HTR-8/SVneo (cell line): ENCODE results near the gene BCL6.

ENCODE experiments used
- DNase-seq: peaks from one replicate; pipeline ENCODE4 v3.0.0; 2011; ENCODE audit warnings: low spot score, mixed read lengths; ENCODE audit not compliant: insufficient read length
- FAIRE-seq: peaks from 2 replicates; lab custom pipeline; 2011; peaks lifted over from hg19 to GRCh38; lab: Jason Lieb, UNC

BCL6 gene

DNA sequence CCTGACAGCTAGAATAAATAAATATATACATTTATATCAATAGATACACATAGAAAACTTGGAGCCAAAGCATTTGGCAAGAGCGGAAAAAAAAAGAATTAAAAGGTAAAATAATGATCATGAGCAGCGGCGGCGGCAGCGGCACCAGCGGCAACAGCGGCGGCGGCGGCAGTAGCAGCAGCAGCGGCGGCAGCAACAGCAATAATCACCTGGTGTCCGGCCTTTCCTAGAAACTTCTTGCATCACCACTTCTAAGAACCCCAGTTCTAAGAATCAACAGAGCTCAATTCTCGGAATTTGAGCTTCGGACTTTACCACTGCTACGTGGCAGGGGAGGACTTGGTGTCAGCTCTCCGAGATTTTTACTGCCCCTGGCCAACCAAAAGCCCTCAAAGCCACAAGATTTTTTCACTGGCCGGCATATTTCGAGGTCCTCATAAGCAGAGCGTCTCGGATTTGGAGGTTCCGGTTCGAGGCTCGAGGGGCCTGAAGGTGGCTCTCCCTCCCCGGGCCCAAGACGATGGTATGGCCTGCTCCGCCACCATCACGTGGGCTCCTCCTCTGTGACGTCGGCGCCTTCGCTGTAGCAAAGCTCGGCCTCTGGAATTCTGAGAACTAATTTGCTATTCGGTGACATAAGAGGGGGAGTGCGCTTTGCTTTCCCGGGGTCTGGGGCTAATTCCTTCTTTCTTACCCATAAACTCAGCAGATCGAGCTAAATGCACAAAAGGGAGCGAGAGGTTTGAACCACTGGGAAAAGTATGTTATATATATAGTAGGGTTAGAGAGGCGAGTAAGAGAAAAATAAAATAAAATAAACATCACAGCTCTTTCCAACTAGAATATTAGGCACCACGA is at the start of gene BCL6:
TSS of gene BCL6 (minus strand) at position 268 of the 858 bp plus-strand sequence. CDS start 11,775 bp downstream, outside the sequence.
- no peak for FAIRE-seq
- peak; percentile 89 for DNase-seq

DNA sequence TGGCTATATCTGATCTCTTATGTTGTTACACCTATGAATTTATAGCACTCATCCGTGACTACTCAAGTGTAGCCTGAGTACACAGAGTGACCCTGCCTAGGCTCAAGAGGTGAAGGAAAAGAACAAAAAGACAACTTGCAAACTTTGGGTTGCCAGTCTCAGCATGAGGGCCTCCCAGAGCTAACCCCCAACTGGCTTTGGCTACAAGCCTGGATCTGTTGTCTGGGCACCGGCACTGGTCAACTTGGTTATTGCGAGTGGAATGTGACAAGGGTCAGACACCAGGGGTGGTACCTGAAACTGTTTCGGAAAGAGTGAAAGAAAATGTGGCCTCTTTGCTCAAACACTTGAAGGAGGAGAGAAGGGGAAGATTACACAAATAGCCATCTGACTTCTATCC is 49.5 kb upstream of the BCL6 start:
- DNase-seq (no peak), FAIRE-seq (no peak)

DNA sequence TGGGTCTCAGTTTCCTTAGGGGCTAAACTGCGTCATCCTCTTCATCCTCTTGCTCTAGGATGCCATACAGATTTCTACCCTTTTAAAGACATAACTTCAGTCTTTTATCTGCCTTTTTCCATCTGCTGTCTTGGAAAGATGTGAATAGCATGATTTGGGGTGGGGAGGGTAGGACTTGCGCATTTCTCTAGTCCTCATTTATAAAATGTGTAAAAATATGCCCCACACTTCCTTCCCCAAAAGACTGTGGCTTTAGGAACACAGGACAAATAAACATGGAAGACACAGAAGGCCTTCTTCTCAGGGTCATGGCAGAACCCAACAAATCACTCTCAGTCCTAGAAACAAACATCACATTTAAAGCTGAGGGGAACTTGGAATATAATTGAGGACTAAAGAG is 48.4 kb upstream of the BCL6 start:
- no peak for DNase-seq
- no peak for FAIRE-seq

GRCh38 chr3:187792521-187792920 is 47.3 kb upstream of the BCL6 start:
- FAIRE-seq, result no peak
- DNase-seq, result no peak

DNA sequence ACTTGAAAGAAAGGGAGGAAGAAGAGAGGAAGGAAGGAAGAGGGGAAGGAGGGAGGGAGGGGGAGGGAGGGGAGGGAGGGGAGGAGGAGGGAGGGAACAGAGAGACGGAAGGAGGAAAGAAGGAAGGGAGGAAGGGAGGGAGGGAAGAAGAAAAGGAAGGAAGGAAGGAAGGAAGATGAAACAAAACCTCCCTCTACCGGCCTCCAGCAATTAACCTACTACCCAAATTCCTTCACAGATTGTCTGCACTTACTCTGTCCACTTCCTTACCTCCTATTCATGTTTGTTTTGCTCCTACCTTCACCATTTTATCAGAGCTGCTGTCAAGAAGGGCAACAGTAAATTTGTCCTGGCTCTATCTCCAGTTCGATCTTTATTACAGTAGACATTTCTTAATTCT is 44.6 kb upstream of the BCL6 start:
- no peak for FAIRE-seq
- no peak for DNase-seq

DNA sequence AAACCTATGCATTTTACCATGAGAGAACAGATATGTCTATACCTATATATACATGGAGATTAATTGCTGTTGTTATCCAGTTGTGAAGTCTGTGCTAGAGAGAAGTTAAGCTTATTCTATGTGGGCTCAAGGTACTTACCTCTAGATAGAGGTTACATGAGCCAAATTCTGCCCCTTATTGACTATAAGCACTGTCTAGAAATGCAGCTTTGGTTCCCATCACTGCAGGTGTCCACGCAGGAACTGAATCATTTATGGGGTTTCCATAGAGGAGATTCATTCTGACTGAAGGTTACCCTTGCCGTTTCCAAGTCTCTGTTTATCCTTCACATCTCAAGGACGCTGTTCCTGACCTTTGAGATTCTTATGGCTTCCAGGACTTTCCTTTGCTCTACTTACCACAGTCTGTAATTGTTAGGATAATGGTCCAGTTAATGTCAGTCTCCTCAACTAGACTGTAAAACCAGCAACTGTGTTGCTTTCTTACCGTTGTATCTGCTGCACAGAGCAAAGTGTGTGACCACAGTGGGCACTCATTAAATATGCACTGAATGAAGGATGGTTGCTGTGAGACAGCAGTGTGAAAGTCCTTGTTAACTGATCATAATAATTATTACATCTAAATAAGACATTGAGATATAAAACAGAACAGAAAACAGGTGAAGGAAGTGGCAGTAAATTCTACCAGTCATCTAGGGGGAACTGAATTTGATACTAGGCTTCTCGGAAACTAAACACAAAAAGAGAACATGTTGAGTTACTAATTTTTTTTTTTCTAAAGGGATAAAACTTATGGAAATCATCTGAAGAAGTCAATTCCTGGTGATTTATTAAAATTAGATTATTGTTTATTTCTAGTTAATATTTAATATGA is 44.0 kb upstream of the BCL6 start:
- no peak for FAIRE-seq
- DNase-seq, result no peak

DNA sequence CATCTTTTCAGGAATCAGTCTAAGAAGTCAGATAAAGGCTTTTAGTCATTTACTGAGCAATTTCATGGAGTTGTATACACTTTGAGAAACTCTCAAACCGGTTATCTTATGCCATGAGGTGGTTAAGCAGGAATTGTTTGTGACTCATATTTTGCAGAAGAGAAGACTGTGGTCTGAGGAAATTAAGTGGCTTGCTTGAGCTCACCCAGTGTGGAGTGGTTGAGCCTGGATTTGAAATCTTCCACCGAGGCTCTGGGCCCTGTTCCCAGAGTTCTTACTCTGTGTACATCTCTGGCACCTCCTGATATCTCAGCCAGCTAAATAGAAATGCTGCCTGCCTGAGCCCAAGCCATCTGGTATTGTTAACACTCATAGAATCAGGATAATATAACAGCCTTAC is 37.8 kb upstream of the BCL6 start:
- DNase-seq, result peak; percentile 23
- FAIRE-seq, result no peak

- DNase-seq (no peak), FAIRE-seq (no peak)
Observed at GRCh38 chr3:187782006-187782405, 36.7 kb upstream of the BCL6 start.

GRCh38 chr3:187781001-187781400 is 35.7 kb upstream of the BCL6 start:
- no peak for DNase-seq
- no peak for FAIRE-seq

DNA sequence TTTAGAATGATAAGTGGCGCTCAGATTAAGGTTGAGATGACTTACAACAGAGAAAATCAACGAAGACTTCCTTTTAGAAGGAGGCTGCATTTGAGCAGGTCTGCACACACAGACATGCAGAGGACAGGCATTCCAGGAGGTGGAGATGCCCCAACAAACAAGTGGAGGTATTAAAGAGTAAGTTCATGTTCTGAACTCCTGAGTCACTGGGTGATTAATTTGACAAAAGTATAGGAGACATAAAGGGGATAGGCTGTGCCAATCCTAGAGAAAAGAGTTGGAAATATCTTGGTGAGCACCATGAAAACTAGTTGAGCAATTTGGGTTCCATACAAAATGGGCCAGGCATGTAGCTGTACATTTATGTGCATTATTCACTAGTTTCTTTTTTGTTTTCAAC is 33.5 kb upstream of the BCL6 start:
- no peak for DNase-seq
- FAIRE-seq, result no peak

DNA sequence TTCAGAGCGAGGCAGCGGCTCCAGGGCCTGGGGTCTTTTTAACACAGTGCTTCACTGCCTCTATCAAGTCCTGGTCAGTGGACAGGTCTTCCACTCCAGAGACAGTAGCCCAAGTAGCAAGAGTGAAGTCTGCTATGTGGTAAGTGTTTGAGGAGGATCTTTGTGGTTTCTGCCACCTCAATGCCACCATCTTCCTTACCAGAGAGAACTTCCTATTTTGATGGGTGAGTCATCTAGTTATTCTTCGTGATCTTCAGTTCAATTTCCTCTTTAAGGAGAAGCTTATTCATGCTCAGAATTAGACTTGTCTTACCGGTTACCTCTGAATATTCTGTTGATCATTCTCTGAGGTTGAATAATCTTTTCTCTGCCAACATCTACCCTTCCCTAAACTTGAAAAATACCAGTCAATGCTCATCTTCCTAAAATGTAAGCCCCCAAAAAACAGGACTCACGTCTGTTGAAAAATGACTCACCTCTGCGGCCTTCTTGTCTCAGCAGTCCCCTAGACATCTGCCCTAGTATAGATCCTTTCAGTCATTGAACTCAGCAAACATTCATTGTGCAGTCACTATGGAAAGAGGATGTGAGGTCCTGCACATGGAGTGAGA is 32.2 kb upstream of the BCL6 start:
- FAIRE-seq (no peak), DNase-seq (no peak)

DNA sequence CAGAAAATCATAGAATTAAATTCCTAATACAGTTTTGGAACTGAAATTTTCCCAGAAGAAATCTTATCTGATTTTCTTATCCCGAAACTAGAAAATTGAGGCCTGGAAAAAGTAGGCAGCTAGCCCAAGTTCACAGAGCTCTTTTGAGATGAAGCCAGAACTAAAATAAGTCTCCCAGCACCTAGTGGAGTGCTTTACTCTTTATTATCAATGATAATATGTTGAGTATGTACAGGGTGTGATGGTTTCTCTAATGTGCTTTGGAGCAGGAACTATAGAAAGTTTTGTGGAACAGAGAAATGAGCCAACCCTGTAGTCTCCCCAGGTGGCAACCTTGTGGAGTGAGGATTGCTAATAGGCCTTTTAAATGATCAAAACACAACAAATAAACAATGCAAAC is 30.3 kb upstream of the BCL6 start:
- FAIRE-seq, result no peak

DNA sequence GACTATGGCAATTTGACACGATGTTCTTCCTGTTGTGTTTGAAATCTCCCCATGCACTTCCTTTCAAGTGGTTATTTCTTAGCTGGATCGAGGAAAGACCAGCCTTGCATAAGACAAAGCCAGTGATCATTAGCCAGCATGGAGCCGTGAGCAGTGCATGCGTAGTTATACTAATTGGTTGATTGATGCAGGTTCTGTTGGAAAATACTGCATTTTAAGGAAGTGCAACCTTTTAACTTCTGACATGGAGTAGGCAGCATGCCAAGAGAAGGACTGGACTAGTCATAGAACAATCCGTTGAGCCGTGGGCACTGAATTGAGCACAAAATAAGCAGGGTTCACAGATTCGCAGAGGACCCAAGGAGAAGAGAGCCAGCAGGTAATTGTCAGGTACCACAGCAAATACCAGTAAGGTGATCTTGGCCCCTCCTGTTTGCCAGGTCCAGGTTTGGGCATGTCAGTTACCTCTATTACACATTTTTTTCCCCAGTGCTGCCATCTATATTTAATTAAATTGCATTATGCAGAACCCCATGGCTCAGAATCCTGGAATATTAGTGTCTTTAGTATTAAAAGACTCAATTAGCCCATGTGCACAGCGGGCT is 29.0 kb upstream of the BCL6 start:
- DNase-seq, result no peak
- no peak for FAIRE-seq

More for the DNA sequence above, 30.3 kb upstream of the BCL6 start:
- no peak for DNase-seq

GRCh38 chr3:187773233-187774184 is 28.2 kb upstream of the BCL6 start:
- FAIRE-seq (no peak), DNase-seq (no peak)

DNA sequence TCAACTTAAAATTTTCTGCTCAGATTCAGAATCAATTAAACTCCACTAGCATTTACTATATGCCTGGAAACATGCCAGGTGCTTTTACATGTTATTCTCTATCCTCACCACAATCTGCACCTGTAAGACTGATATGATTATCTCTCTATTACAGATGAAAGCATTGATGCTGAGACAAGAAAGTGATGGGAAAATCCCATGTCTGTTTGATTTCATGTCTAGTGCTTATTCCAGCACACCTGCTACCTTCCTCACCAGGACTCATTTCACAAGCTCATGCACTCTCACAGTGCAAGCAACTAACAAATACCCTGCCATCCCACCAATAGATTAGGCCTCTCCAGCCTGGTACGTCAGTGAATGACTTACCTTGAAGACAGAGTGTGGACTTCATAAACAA is 25.0 kb upstream of the BCL6 start:
- FAIRE-seq (no peak), DNase-seq (no peak)

- FAIRE-seq, result no peak
- no peak for DNase-seq
Observed at GRCh38 chr3:187769771-187770170, 24.5 kb upstream of the BCL6 start.

- DNase-seq, result no peak
- FAIRE-seq, result no peak
Observed at GRCh38 chr3:187767266-187768012, 22.2 kb upstream of the BCL6 start.

GRCh38 chr3:187765342-187765741 is 20.1 kb upstream of the BCL6 start:
- DNase-seq (no peak), FAIRE-seq (no peak)
